ENCODE results near the gene CERCAM.

DNA sequence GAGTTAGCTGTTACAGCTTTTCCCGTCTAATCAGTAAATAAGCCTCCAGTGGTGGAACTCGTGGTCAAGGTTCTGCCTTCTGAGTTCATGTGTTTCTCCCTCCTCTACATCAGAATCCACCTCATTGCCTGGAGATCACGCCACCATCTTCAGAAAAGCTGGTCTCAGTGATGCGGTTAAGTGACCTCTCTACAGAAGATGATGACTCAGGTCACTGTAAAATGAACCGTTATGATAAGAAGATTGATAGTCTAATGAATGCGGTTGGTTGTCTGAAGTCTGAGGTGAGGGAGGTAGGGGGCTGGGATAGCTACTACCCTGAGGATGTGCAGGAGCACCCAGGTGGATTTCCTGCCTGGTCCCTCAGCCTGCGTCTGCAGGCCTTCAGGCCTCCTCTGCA, 48.4 kb downstream of the CERCAM start:
- TF ChIP-seq, protein P1, sequence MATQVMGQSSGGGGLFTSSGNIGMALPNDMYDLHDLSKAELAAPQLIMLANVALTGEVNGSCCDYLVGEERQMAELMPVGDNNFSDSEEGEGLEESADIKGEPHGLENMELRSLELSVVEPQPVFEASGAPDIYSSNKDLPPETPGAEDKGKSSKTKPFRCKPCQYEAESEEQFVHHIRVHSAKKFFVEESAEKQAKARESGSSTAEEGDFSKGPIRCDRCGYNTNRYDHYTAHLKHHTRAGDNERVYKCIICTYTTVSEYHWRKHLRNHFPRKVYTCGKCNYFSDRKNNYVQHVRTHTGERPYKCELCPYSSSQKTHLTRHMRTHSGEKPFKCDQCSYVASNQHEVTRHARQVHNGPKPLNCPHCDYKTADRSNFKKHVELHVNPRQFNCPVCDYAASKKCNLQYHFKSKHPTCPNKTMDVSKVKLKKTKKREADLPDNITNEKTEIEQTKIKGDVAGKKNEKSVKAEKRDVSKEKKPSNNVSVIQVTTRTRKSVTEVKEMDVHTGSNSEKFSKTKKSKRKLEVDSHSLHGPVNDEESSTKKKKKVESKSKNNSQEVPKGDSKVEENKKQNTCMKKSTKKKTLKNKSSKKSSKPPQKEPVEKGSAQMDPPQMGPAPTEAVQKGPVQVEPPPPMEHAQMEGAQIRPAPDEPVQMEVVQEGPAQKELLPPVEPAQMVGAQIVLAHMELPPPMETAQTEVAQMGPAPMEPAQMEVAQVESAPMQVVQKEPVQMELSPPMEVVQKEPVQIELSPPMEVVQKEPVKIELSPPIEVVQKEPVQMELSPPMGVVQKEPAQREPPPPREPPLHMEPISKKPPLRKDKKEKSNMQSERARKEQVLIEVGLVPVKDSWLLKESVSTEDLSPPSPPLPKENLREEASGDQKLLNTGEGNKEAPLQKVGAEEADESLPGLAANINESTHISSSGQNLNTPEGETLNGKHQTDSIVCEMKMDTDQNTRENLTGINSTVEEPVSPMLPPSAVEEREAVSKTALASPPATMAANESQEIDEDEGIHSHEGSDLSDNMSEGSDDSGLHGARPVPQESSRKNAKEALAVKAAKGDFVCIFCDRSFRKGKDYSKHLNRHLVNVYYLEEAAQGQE (tag by site-specific recombination; IDR thresholded peaks at IDR 0.05), result no peak
- TF ChIP-seq ZNF280C (tag by site-specific recombination; IDR thresholded peaks at IDR 0.05), result no peak
- TF ChIP-seq CTCF (tag by site-specific recombination; IDR thresholded peaks at IDR 0.05), result no peak
- TF ChIP-seq YY1 (tag by site-specific recombination; IDR thresholded peaks at IDR 0.05), result no peak
- no peak for TF ChIP-seq PRDM10 (tag by site-specific recombination; IDR thresholded peaks at IDR 0.05)
- no peak for TF ChIP-seq ZNF830 (tag by site-specific recombination; IDR thresholded peaks at IDR 0.05; ENCODE audit: low read depth)
- TF ChIP-seq ZNF24 (tag by site-specific recombination; IDR thresholded peaks at IDR 0.05), result no peak
- TF ChIP-seq SP2 (tag by site-specific recombination; IDR thresholded peaks at IDR 0.05), result no peak
- TF ChIP-seq, protein P2, sequence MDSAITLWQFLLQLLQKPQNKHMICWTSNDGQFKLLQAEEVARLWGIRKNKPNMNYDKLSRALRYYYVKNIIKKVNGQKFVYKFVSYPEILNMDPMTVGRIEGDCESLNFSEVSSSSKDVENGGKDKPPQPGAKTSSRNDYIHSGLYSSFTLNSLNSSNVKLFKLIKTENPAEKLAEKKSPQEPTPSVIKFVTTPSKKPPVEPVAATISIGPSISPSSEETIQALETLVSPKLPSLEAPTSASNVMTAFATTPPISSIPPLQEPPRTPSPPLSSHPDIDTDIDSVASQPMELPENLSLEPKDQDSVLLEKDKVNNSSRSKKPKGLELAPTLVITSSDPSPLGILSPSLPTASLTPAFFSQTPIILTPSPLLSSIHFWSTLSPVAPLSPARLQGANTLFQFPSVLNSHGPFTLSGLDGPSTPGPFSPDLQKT (IDR thresholded peaks at IDR 0.05; ENCODE audit: borderline replicate concordance, low read depth, low read length), result no peak
- no peak for TF ChIP-seq ZNF121 (tag by site-specific recombination; IDR thresholded peaks at IDR 0.05)
- no peak for TF ChIP-seq GLI4 (tag by site-specific recombination; IDR thresholded peaks at IDR 0.05)

Measured in HEK293 (cell line).